SK-N-SH treated with all-trans-retinoic acid at 6 μM for 48 hours (cell line): ENCODE measurements around the gene AQP5.

Experiments
- ATAC-seq: fragments of 200-7000 bp; cut with Tn5 transposase; 3 replicates; pipeline ENCODE4 v1.9.1; 2020; ENCODE audit warnings: mild to moderate bottlenecking, moderate library complexity
- ARNTL ChIP-seq: fragments of 450-650 bp; formaldehyde crosslinking; IDR thresholded peaks from 2 replicates; pipeline ENCODE4 v1.5.0; 2020; ENCODE audit warnings: low read depth, mild to moderate bottlenecking, moderate library complexity, borderline replicate concordance
- BACH2 ChIP-seq: fragments of 250-450 bp; sonication (Bioruptor Pico); IDR thresholded peaks from 2 replicates; pipeline ENCODE4 v1.9.0; 2021; ENCODE audit warnings: mild to moderate bottlenecking, borderline replicate concordance
- CSDC2 ChIP-seq: fragments of 250-450 bp; sonication (Bioruptor Pico); IDR thresholded peaks from 2 replicates; pipeline ENCODE4 v1.5.0; 2020; ENCODE audit warnings: mild to moderate bottlenecking, moderate library complexity
- ESRRG ChIP-seq: fragments of 250-450 bp; sonication (Bioruptor Pico); IDR thresholded peaks from 2 replicates; pipeline ENCODE4 v1.6.1; 2021; ENCODE audit warnings: mild to moderate bottlenecking
- ISL1 ChIP-seq: fragments of 250-450 bp; sonication (Bioruptor Pico); IDR thresholded peaks from 2 replicates; pipeline ENCODE4 v2.1.2; 2022; ENCODE audit warnings: mild to moderate bottlenecking, moderate library complexity
- OSR1 ChIP-seq: fragments of 250-450 bp; sonication (Bioruptor Pico); IDR thresholded peaks from 2 replicates; pipeline ENCODE4 v1.8.0; 2022; ENCODE audit warnings: moderate library complexity, mild to moderate bottlenecking, inconsistent platforms
- PPARA ChIP-seq: fragments of 250-450 bp; sonication (Bioruptor Pico); IDR thresholded peaks from 2 replicates; pipeline ENCODE4 v1.5.0; 2020; ENCODE audit warnings: mild to moderate bottlenecking, borderline replicate concordance
- RARB ChIP-seq: fragments of 250-450 bp; sonication (Bioruptor Pico); IDR thresholded peaks from 2 replicates; pipeline ENCODE4 v1.8.0; 2021; ENCODE audit warnings: mild to moderate bottlenecking, moderate library complexity
- SNAI2 ChIP-seq: fragments of 250-450 bp; sonication (Bioruptor Pico); IDR thresholded peaks from 2 replicates; pipeline ENCODE4 v1.5.0; 2020; ENCODE audit warnings: mild to moderate bottlenecking, moderate library complexity
- TCF4 ChIP-seq: fragments of 250-450 bp; sonication (Bioruptor Pico); IDR thresholded peaks from 2 replicates; pipeline ENCODE4 v1.8.0; 2021; ENCODE audit warnings: mild to moderate bottlenecking, moderate library complexity, borderline replicate concordance
- ZC3H10 ChIP-seq: fragments of 250-450 bp; sonication (Bioruptor Pico); IDR thresholded peaks from 2 replicates; pipeline ENCODE4 v1.5.1; 2021; ENCODE audit warnings: mild to moderate bottlenecking, moderate library complexity
- ZFP30 ChIP-seq: fragments of 450-650 bp; formaldehyde crosslinking; IDR thresholded peaks from 2 replicates; pipeline ENCODE4 v1.5.0; 2022; ENCODE audit warnings: mild to moderate bottlenecking, moderate library complexity
- ZNF565 ChIP-seq: fragments of 450-650 bp; formaldehyde crosslinking; conservative IDR thresholded peaks from 2 replicates; pipeline ENCODE4 v1.5.0; 2020; ENCODE audit warnings: low read depth, mild to moderate bottlenecking, moderate library complexity
- ZNF70 ChIP-seq: fragments of 450-650 bp; formaldehyde crosslinking; IDR thresholded peaks from 2 replicates; pipeline ENCODE4 v1.5.0; 2020; ENCODE audit warnings: mild to moderate bottlenecking, moderate library complexity
- ZNF8 ChIP-seq: fragments of 450-650 bp; formaldehyde crosslinking; IDR thresholded peaks from 2 replicates; pipeline ENCODE4 v1.5.0; 2020; ENCODE audit warnings: mild to moderate bottlenecking, moderate library complexity
- TF ChIP-seq, protein P1 (sequence below): fragments of 250-450 bp; sonication (Bioruptor Pico); IDR thresholded peaks from 2 replicates; pipeline ENCODE4 v1.5.1; 2020; ENCODE audit warnings: low read depth, mild to moderate bottlenecking, moderate library complexity
- TF ChIP-seq, protein P2 (sequence below): fragments of 250-450 bp; sonication (Bioruptor Pico); IDR thresholded peaks from 2 replicates; pipeline ENCODE4 v1.5.1; 2021; ENCODE audit warnings: mild to moderate bottlenecking, moderate library complexity
- TF ChIP-seq, protein P3 (sequence below): fragments of 250-450 bp; sonication (Bioruptor Pico); IDR thresholded peaks from 2 replicates; pipeline ENCODE4 v1.8.0; 2021; ENCODE audit warnings: low read depth, mild to moderate bottlenecking, moderate library complexity, borderline replicate concordance
- TF ChIP-seq, protein P4 (sequence below): fragments of 250-450 bp; sonication (Bioruptor Pico); IDR thresholded peaks from 2 replicates; pipeline ENCODE4 v1.5.0; 2020; ENCODE audit warnings: mild to moderate bottlenecking, moderate library complexity

AQP5 gene

GRCh38 chr12:49961111-49961922, at the start of gene AQP5:
Gene AQP5, plus strand, starts transcription at chr12:49961872. Its CDS starts 146 bp downstream, at chr12:49962018.
- TF ChIP-seq ZNF565 (no peak), ZNF8 (CRISPR knock-in tag) (no peak), OSR1 (CRISPR knock-in tag) (no peak), RARB (no peak), BACH2 (CRISPR knock-in tag) (no peak), CSDC2 (CRISPR knock-in tag) (no peak), ARNTL (no peak), ESRRG (CRISPR knock-in tag) (no peak), ISL1 (CRISPR knock-in tag) (no peak), SNAI2 (CRISPR knock-in tag) (no peak), ZC3H10 (CRISPR knock-in tag) (no peak), TCF4 (CRISPR knock-in tag) (no peak), ZFP30 (CRISPR knock-in tag) (no peak)
- TF ChIP-seq, protein P1, sequence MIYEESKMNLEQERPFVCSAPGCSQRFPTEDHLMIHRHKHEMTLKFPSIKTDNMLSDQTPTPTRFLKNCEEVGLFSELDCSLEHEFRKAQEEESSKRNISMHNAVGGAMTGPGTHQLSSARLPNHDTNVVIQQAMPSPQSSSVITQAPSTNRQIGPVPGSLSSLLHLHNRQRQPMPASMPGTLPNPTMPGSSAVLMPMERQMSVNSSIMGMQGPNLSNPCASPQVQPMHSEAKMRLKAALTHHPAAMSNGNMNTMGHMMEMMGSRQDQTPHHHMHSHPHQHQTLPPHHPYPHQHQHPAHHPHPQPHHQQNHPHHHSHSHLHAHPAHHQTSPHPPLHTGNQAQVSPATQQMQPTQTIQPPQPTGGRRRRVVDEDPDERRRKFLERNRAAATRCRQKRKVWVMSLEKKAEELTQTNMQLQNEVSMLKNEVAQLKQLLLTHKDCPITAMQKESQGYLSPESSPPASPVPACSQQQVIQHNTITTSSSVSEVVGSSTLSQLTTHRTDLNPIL (CRISPR knock-in tag), result no peak
- TF ChIP-seq, protein P2, sequence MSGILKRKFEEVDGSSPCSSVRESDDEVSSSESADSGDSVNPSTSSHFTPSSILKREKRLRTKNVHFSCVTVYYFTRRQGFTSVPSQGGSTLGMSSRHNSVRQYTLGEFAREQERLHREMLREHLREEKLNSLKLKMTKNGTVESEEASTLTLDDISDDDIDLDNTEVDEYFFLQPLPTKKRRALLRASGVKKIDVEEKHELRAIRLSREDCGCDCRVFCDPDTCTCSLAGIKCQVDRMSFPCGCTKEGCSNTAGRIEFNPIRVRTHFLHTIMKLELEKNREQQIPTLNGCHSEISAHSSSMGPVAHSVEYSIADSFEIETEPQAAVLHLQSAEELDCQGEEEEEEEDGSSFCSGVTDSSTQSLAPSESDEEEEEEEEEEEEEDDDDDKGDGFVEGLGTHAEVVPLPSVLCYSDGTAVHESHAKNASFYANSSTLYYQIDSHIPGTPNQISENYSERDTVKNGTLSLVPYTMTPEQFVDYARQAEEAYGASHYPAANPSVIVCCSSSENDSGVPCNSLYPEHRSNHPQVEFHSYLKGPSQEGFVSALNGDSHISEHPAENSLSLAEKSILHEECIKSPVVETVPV (CRISPR knock-in tag), result no peak
- TF ChIP-seq, protein P3, sequence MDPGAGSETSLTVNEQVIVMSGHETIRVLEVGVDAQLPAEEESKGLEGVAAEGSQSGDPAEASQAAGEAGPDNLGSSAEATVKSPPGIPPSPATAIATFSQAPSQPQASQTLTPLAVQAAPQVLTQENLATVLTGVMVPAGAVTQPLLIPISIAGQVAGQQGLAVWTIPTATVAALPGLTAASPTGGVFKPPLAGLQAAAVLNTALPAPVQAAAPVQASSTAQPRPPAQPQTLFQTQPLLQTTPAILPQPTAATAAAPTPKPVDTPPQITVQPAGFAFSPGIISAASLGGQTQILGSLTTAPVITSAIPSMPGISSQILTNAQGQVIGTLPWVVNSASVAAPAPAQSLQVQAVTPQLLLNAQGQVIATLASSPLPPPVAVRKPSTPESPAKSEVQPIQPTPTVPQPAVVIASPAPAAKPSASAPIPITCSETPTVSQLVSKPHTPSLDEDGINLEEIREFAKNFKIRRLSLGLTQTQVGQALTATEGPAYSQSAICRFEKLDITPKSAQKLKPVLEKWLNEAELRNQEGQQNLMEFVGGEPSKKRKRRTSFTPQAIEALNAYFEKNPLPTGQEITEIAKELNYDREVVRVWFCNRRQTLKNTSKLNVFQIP (CRISPR knock-in tag), result no peak
- TF ChIP-seq, all 23 proteins: peak for 0
- no peak for ATAC-seq

- TF ChIP-seq OSR1 (CRISPR knock-in tag) (no peak), BACH2 (CRISPR knock-in tag) (no peak), PPARA (CRISPR knock-in tag) (no peak), SNAI2 (CRISPR knock-in tag) (no peak), ZNF70 (CRISPR knock-in tag) (no peak), ZNF8 (CRISPR knock-in tag) (no peak)
- TF ChIP-seq, protein P4, sequence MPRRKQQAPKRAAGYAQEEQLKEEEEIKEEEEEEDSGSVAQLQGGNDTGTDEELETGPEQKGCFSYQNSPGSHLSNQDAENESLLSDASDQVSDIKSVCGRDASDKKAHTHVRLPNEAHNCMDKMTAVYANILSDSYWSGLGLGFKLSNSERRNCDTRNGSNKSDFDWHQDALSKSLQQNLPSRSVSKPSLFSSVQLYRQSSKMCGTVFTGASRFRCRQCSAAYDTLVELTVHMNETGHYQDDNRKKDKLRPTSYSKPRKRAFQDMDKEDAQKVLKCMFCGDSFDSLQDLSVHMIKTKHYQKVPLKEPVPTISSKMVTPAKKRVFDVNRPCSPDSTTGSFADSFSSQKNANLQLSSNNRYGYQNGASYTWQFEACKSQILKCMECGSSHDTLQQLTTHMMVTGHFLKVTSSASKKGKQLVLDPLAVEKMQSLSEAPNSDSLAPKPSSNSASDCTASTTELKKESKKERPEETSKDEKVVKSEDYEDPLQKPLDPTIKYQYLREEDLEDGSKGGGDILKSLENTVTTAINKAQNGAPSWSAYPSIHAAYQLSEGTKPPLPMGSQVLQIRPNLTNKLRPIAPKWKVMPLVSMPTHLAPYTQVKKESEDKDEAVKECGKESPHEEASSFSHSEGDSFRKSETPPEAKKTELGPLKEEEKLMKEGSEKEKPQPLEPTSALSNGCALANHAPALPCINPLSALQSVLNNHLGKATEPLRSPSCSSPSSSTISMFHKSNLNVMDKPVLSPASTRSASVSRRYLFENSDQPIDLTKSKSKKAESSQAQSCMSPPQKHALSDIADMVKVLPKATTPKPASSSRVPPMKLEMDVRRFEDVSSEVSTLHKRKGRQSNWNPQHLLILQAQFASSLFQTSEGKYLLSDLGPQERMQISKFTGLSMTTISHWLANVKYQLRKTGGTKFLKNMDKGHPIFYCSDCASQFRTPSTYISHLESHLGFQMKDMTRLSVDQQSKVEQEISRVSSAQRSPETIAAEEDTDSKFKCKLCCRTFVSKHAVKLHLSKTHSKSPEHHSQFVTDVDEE, result no peak
- TF ChIP-seq, protein P1 (CRISPR knock-in tag), result no peak
- TF ChIP-seq, protein P3 (CRISPR knock-in tag), result no peak
- no peak for ATAC-seq
Observed at GRCh38 chr12:49912345-49913255, 49.1 kb upstream of the AQP5 start.
